Measurements from ENCODE around the gene SLC23A2.
"Not testable (repeated sequence)": the region's sequence is repeated elsewhere in the genome, so short reads cannot be mapped to it uniquely, and the experiment has no call there.

Gene SLC23A2

GRCh38 chr20:4902788-4903187 lies 98.5 kb downstream of the SLC23A2 start:
- DNase-seq (ENCODE audit: low spot score): no peak

- DNase-seq (ENCODE audit: low spot score): no peak
Measured at GRCh38 chr20:4901031-4901818, 100.1 kb downstream of the SLC23A2 start.

GRCh38 chr20:4898282-4899244 lies 102.7 kb downstream of the SLC23A2 start:
- DNase-seq (ENCODE audit: low spot score): no peak

DNA sequence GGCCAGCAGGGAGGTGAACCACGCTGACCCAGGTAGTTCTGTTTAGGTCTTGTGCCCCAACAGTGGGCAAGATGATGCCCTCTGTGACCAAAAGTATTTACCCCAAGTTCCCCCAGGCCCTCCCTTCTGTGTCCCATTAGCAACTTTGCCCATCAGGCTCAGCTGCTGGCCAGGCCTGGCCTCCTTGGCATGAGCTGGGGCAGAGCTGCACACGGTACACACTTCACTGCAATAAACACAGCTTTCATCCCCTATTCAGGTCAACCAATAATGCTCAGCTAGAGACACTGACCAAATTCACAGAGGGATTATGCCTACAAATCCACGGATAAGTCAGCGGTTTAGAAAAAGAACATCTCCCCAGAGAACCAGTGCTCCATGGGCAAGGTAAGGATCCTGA lies 103.7 kb downstream of the SLC23A2 start:
- DNase-seq (ENCODE audit: low spot score): no peak

- no peak for DNase-seq (ENCODE audit: low spot score)
Measured at GRCh38 chr20:4896971-4897497, 104.3 kb downstream of the SLC23A2 start.

- no peak for DNase-seq (ENCODE audit: low spot score)
Measured at GRCh38 chr20:4896119-4896702, 105.1 kb downstream of the SLC23A2 start.

DNA sequence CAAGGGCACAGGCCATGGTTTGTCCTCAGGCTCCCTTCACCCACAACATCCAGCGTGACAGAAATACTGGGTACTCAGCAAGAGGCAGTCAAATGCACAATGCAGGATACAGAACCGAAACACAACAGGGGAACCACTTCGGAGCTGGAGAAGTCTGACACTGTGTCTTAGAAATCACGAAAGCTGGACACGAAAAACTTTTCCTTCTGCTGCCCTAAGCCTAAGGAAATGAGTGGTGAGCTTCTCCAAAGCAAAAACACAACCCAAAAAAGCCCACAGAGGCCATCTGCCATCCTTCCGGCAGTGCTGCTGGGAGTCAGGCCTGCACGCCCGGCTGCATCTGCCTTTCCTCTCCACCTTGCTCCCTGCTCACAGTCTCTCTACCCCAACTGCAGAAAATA lies 106.3 kb downstream of the SLC23A2 start:
- no peak for DNase-seq (ENCODE audit: low spot score)

- no peak for DNase-seq (ENCODE audit: low spot score)
Measured at GRCh38 chr20:4894409-4894808, 106.9 kb downstream of the SLC23A2 start.

DNA sequence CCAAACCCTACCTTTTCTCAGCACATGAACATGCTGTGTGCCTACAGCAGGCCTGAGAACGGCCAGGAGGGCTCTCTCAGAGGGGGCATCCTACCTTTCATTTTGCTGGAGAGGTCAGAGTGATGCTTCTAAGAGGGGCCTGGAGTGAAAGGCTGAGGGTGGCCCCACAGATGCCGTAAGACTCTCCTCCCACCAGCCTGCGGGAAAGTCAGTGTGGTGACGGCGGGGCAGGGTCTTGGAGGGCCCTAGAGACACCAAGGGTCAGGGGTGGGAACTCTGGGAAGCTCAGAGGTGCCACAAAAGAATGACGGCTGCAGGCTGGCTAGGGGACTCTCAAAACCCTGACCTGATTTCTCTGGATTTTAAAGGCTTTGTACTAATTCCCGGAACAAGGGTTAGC lies 107.6 kb downstream of the SLC23A2 start:
- no peak for DNase-seq (ENCODE audit: low spot score)

DNA sequence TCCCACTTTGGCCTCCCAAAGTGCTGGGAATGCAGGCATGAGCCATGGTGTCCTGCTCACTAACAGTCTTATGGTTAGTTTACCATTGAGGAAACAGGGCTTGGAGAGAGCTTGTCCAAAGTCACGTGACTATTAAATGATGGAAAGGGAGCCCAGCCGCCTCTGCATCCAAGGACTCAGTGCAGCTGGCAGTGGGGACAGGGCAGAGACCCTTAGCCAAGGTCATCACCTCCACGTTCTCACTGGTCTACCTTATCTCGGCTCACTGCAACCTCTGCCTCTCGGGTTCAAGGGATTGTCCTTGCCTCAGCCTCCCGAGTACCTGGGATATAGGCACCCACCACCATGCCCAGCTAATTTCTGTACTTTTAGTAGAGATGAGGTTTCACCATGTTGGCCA lies 109.3 kb downstream of the SLC23A2 start:
- DNase-seq (ENCODE audit: low spot score): no peak

GRCh38 chr20:4891190-4891763 lies 110.0 kb downstream of the SLC23A2 start:
- no peak for DNase-seq (ENCODE audit: low spot score)

GRCh38 chr20:4889446-4889845 lies 111.9 kb downstream of the SLC23A2 start:
- no peak for DNase-seq (ENCODE audit: low spot score)

DNA sequence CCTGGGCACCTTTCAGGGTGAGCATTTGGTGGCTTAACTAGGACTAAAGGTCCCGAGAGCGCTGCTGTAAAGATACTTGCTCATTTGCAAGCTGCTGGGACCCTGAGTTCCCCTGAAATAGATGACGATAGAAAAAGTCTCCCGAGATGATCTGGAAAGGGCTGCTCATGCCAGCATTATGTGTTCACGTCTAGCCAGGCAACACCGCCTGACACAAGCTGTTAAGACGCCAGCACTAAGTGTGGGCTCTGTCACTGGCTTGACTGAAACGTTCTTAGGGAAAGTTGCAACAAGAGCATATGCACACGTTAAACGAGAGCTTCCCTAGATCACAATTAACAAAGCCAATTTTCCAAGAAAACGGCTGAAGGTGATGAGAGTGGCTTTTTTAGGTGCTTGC lies 113.7 kb downstream of the SLC23A2 start:
- DNase-seq (ENCODE audit: low spot score): no peak

DNA sequence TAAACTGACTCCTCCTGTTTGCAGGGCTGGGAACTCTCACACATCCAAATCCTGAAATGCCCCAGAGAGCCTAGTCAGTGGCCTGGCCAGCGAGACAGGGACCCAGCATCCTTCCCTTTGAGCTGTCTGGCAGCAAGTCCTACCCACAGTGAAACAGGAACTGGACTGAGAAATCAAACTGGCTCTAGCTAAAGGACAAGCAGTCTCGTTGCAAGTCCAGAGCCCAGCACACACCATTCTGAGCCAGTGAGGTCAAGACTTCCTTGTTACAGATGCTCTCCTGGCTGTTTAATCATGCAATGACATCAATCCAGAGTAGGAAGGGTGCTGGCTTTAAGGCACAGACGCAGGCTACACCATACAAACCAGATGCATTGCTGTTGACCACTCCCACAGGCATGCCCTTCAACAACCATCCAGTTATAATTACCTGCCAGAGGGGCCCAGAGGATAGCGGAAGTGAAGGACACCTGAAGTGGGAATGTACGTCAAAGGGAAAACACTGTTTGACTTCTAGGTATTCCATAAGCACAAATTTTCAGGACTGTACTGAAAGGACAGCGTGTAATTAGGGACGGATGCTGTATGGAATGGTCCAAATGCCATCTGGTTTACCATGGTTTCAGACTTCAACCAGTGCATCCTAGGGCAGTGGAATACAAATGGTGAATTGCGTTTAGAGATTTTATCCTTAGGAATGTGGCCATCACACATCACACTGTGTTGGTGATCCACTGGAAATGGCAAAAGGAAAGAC lies 114.4 kb downstream of the SLC23A2 start:
- no peak for DNase-seq (ENCODE audit: low spot score)

- no peak for DNase-seq (ENCODE audit: low spot score)
Measured at GRCh38 chr20:4885877-4886276, 115.4 kb downstream of the SLC23A2 start.

- DNase-seq (ENCODE audit: low spot score): no peak
Measured at GRCh38 chr20:4883546-4883945, 117.8 kb downstream of the SLC23A2 start.

DNA sequence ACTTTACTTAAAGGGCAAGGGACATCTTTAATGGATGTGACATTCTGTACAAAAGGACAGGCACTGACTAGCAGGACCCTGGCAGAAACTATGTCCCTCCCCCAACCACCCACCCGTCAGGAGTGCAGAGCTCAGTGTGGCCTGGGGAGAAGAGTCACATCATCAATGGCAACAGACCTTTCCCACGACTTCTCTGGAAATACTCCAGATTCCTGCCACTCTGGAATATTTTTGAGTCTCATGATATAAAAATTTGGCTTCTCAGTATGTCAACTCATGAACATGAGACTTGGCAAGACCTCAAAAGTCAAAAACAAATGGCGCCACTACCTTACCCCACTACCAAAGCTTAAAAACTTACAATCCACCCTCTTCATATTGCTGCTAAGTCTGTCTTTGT lies 118.3 kb downstream of the SLC23A2 start:
- DNase-seq (ENCODE audit: low spot score): no peak

DNA sequence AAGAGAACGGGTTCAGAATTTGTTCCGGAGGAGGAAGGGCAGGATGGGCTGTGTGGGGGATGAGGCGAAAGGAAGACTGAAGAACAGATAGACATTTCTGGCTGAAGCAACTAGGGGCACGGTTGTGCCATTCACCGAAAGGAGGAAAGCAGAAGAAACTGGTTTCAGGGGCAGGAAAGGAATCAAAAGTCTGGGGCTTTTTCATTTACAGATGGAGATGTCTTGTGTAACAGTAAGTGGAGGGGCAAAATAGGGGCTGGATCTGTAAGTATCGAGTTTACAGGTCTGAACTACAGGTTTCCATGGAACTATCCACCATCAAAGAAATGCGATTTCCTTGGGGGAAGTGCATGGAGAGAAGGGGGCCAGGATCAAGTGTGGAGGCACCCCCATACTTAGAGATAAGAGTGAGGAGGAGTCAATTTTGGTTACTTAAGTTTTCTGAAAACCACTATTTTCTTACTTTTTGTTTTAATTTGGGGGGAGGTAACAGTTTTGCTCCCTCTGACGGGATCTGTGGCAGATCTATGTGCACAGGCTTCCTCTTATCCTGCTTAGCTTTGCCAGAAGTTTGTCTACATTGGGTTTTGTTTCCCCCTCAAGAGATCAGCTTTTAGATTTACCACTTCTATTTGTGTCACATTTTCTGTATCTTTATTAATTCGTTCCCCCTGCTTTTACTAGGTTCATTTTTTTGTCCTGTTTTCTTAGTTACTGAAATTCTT lies 120.1 kb downstream of the SLC23A2 start:
- DNase-seq (ENCODE audit: low spot score): no peak

- DNase-seq (ENCODE audit: low spot score): no peak
Measured at GRCh38 chr20:4880051-4880450, 121.3 kb downstream of the SLC23A2 start.

DNA sequence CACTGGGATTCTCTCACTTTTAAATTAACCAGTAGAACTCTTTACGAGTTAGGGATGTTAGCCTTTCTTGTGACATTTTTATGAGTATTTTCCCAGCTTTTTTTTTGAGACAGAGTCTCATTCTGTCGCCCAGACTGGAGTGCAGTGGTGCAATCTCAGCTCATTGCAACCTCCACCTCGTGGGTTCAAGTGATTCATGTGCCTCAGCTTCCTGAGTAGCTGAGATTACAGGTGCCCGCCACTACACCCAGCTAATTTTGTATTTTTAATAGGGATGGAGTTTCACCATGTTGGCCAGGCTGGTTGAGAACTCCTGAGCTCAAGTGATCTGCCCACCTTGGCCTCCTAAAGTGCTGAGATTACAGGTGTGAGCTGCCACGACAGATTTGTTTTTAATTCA lies 123.2 kb downstream of the SLC23A2 start:
- not testable (repeated sequence) for DNase-seq (ENCODE audit: low spot score)

DNA sequence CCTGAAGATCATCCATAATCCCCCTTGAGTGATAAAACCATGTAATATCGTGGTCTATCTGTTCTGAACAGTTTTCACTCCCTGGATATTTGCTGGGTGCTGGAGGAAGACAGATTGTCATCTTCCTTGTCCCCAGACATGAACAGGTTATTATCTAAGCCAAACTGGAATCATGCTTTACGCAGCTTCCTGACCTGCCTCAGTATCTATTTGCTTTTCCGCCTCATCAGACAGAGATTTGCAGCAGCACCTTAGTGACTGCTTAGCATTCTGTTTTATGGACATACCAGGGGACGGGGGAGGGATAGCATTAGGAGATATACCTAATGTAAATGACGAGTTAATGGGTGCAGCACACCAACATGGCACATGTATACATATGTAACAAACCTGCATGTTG lies 124.6 kb downstream of the SLC23A2 start:
- DNase-seq (ENCODE audit: low spot score): no peak

Data from hematopoietic multipotent progenitor cell treated with erythropoietin and hydrocortisone succinate and interleukin-3 and kit ligand, for 15 days (in vitro differentiated cells).